GM19238 (cell line): ENCODE data around the gene OPHN1.
"Not testable (repeated sequence)": the region's sequence is repeated elsewhere in the genome, so short reads cannot be mapped to it uniquely, and the experiment has no call there.

Source experiments
- DNase-seq: peaks from one replicate; pipeline ENCODE4 v3.0.0; 2011; ENCODE audit warnings: low spot score; ENCODE audit not compliant: insufficient read length

Gene OPHN1

DNA sequence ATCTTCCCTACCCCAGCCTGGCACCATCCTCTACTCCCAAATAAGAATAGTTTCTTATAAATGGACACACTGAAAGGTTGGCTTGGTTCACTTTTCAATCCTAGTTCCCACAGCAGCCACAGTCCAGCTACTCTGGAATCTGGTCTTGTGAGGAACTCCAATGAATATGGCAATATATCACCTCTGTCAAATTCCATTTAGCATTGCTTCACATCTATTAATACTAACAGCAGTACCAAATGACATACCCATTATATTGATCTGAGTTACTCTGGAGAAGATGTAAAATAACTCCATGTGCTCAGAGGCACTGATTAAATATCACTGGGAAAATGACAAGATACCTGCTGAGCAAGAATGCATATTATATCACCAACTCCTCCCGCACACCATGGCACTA, 8.6 kb downstream of the OPHN1 start:
- no peak for DNase-seq

DNA sequence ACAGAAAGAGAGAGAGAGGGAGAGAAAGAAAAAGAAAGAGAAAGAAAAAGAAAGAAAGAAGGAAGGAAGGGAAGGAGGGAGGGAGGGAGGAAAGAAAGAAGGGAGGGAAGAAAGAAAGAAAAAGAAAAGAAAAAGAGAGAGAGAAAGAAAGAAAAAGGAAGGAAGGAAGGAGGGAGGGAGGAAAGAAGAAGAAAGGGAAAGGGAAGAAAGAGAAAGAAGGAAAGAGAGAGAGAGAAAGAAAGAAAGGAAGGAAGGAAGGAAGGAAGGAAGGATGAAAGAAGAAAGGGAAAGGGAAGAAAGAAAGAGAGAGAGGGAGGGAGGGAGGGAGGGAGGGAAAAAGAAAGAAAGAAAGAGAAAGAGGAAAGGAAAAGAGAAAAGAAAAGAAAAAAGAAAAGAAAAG, 10.8 kb downstream of the OPHN1 start:
- DNase-seq = no peak

DNA sequence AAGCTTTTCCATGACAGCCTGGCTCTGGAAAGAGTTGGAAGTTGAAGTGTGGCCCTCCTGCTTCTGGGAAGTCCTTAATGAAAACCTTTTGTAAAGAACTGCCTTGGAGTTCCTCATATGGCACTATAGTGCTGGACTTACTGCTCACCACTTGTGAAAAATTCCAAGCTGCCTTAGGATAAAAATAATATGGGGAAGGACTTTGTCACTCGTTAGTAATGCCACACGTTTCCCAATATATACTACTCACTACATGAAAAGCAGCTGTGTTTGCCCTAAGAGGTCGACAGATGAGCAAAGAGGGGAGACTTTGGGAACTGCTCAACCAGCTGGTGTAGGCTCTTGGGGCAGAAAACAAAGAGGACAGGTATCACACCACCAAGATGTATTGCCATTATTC, 11.7 kb downstream of the OPHN1 start:
- no peak for DNase-seq

DNA sequence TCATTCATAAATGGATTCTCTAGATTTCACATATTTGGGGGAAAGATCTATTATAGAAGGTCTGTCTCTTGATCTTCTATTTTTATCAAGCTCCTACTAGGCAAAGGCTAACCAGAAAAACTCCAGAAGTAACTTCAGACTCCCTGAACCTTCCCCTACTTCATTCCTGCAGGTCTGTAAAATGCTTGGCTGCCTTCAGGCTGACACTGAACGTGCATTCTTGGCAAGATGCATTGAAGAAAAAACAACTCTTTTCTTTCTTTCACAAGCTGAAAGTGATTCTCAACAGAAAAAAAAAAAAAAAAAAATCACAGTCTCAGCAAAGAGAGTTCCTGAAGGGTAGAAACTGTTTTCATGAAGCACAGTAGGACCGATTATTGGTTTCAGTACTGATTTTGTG, 12.7 kb downstream of the OPHN1 start:
- no peak for DNase-seq

DNA sequence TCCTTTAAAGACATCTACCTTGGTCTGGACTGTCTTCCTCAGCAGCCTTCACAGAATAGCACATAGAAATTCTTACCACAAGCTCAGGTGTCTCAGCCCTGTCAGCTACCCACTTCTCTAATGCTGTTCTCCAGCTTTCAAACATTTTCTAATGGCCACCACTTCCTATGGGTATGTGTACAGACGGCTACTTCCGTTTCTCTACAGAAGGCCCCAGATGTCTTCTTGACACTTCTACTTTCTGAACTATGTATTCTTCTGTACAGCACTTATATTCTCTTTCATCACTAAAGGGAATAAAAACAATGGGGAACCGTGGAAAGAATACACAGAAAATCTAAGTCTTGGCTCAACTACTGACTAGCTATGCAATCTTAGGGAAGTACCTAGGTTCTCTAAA, 13.3 kb downstream of the OPHN1 start:
- DNase-seq = no peak

DNA sequence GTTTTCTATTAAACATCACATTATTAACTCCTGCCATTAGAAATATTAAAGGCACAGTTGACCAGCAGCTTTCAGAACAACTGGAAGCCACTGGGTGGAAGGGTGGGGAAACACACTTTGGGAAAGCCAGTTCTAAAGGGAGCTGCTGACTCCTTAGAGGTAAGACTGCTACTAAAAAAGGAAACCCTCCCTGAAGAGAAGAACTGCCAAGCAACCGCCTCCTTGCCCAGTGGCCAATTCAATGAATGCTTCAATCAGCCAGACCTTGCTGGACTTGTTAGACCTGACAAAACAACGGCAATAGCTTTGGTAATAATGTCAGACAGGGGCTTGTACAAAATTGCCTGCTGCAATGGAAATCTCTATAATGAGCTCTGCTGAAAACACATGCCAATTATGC, 15.6 kb downstream of the OPHN1 start:
- DNase-seq = no peak

DNA sequence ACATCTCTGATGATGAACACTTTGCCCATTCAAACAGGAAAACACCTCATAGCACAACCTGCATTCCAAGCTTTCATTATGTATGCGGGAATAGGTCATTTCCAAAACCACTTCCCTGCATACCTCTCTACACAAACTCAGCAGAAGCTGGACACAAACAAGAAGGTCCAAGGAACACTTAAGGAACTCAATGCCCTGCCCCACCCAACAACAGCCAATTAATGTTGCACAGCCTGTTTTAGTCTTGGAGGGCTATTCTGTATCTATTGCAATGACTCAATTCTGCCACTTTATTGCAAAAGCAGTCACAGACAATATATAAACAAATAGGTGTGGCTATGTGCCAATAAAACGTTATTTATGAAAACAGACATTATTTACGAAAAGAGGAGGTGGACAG, 16.7 kb downstream of the OPHN1 start:
- no peak for DNase-seq

DNA sequence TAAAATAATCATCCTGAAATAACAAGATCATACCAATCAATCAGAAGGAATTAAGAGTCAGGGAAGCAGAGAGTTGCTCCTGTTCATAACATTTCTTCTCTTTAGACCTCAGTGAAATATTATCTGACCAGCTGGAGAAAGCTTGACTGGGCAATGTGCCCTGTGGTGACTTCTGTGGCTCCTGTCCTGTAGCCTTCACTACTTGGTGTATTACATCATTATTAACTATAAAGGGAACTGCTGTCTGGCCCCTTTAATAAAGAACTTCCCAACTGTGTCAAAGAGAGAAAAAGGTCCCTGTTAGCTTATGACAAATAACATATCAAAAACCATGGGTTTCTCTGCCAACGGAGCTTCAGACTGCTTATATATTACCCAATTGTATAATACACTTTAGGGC, 18.0 kb downstream of the OPHN1 start:
- no peak for DNase-seq

DNA sequence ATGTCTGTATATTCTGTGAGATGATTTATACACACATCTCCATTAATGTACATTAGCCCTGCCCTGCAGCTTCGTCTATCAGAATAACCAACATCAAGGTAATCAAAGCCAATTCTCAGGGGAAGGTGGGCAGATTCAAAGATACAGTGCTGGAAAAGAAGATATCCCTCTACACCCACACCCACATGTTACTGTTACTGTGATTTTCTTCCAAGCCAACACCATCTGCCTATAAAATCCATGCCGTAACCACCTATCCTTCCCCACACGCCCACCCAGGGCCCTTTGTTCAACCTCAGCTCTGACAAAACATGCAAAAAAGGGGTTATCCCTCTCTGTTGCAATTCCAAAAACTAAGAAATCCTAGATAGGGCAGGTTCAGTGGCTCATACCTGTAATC, 20.0 kb downstream of the OPHN1 start:
- no peak for DNase-seq

DNA sequence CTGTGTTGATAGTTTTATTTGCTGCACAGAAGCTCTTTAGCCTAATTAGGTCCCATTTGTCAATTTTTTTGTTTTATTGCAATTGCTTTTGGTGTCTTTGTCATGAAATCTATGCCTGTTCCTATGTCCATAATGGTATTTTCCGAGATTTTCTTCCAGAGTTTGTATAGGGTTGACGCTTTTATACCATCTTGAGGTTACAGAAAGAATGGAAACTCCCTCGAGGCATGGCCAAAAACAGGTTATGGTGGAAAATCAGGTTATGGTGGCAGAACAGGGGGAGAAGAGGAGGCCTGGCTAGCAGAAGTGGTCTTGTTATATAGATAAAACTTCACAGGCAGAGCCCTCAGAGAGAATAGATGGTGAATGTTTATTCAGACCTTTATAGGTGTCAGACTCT, 21.6 kb downstream of the OPHN1 start:
- no peak for DNase-seq

DNA sequence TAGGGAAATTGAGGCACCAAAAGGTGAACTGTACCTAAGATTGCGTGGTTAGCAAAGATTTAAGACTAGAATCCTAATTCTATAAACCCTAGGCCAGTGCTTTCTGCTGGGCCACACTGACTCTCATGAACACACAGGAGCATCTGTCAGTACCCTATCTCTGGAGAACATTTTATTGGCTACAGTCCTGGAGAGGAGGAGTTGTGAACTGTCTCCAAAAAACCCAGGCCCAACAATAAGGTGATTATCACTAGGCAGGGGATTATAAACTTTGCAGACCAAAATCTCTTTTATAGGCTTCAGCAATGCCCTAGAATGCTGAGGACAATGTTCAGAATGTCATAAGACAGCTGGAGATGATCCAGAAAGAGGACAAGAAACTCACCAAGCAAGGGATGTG, 24.1 kb downstream of the OPHN1 start:
- no peak for DNase-seq

DNA sequence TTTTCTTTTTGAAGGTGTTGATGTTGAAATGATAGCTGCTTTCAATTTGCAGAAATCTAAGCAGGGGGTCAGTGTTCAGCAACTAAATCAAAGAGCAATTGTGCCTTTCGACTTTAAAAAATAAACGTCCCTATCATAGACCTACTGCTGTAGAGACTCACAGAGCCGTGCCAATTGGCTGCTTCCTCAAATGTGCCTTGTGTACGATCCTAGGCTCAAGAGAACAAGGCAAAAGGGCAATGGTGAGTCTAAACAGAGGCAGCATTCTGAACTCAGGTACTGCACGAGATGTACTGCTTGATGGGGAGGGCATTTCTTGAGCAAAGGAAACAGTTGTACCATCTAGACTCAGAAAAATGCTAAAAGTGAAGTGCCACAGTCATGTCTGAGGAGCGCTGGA, 29.8 kb downstream of the OPHN1 start:
- DNase-seq = no peak

DNA sequence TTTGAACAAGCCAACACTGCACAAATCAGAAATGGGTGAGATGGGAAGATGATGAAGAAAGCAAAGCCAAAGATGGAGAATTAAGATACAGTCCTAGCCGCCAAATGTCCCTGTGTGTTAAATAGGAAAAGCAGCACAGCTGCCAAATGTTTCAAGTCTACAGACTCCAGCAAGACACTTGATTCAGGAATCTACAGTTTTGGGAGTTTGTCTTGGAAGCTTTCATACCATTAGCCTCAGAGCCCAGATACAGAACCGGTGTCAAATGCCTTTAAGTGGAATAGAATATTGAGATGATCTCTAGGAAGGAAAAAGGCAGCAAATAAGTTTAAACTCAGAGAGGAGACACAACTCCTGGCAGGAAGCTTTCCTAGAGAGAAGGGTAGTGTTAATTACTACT, 30.3 kb downstream of the OPHN1 start:
- no peak for DNase-seq

DNA sequence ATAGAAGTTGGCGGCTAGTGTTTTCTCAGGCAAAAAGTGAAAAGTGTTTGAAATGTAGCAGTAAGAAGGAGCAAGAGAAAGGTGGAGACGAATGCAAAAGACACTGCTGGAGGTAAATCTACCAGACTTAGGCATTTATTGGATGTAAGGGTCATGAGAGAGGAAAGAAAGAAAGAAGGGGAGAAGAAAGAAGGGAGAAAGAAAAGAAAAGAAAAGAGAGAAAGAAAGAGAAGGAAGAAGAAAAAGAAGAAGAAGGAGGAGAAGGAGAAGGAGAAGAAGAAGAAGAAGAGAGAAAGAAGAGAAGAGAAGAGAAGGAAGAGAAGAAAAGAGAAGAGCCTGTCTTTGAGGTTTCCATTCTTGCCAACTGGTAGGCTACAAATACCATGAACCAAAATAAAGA, 31.2 kb downstream of the OPHN1 start:
- no peak for DNase-seq

DNA sequence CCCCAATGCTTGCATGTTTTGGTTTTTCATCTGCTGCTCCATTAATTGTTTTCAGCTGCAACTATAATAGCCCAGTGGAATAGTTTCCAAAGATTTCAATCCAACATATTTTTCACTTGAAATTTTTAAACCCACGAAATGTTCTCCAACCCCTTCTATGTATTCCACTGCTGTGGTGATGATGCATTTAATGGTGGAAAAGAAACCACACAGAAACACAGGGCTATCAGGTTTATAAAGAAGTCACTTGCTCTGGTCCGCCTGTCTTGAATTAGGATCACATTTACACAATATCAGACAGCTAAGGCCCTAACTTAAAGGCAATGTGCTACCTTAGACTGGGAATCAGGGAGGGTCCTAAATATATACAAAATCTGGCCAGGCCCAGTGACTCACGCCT, 35.0 kb downstream of the OPHN1 start:
- no peak for DNase-seq

DNA sequence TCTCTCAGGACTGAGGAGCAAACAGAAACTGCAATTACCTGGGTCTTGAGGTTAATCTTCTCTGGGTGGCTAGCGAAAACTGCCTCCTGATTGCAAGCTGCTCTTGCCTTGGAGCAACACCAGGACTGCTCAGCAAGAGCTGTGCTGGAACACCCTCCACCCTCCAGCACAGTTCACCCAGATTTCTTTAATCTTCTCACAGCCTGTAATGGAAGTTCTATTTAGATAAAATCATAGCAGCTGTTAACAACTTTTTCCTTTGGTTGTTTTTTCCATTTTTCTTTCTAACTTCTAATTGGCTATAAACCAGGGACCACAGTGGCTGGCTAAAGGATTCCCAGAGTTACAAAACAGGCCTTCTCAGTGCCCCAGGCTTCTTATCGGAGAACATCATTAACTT, 36.3 kb downstream of the OPHN1 start:
- DNase-seq = no peak

DNA sequence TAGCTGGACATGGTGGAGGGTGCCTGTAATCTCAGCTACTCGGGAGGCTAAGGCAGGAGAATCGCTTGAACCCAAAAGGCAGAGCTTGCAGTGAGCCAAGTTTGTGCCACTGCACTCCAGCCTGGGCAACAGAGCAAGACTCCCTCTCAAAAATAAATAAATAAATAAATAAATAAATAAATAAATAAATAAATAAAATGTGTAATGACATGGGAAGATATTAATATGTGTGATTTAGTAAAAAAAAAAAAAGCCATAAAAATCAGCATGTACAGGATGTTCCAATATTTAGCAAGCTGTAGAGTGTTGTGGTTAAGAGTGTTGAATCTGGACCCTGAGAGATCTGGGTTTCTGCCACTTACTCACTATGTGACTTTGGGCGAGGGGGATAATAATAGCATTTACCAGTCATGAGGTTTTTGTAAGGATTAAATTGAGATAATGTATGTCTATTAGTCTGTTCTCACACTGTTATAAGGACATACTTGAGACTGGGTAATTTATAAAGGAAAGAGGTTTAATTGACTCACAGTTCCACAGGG, 43.8 kb downstream of the OPHN1 start:
- not testable (repeated sequence) for DNase-seq

DNA sequence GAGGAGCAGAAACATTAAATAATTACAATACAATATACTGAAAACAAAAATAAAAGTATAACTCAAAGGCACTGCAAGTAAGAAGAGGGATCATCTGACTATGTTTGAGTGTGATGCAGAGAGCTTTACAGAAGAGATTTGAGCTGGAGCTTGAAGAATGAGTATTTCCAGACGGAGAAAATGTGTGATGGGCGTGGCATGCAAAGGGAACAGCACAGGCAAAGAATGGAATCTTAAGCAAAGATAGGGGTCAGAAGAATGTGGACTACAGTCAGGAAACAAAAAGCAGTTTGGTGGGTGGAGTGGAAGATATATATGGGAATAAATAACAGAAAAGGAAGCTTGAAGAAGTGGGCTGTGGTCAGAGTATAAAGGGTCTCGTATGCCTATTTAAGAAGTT, 45.5 kb downstream of the OPHN1 start:
- no peak for DNase-seq

DNA sequence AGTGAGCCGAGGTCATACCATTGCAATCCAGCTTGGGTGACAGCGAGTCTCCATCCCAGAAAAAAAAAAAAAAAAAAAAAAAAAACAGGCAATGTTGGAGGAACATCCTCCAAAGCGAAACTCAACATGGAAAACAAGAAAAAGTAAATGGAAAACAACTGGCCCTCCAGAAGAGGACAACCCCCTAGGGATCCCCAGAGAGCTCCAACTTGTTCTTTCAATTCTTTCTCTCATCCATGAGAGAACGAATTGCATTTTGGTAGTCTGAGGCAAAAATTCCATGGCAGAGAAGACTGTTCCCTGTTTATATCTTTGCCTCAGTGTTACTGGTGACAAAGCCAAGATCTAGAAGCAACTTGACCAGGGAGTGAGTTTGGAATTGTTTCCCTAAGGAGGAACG, 49.8 kb downstream of the OPHN1 start:
- DNase-seq = no peak

DNA sequence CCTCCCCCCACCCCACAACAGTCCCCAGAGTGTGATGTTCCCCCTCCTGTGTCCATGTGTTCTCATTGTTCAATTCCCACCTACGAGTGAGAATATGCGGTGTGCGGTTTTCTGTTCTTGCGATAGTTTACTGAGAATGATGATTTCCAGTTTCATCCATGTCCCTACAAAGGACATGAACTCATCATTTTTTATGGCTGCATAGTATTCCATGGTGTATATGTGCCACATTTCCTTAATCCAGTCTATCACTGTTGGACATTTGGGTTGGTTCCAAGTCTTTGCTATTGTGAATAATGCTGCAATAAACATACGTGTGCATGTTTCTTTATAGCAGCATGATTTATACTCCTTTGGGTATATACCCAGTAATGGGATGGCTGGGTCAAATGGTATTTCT, 55.7 kb downstream of the OPHN1 start:
- DNase-seq = not testable (repeated sequence)

DNA sequence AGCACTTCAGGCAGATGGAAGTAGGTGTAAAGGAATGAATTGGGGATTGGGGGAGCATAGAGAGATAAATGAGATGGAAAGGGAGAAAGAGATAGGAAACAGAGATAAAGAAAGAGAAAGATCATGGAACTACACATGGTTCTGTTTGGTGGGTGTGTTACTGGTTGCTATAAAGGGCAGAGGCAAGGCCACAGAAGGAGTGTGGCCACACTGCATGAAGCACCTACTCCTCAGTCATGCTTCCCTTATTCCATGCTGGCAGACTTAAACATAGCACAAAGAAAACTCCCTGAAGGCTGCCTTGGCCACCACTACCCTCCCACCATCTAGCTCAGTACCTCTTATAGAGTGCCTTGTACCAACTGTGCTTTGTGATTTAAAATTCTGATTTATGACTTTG, 56.9 kb downstream of the OPHN1 start:
- no peak for DNase-seq

DNA sequence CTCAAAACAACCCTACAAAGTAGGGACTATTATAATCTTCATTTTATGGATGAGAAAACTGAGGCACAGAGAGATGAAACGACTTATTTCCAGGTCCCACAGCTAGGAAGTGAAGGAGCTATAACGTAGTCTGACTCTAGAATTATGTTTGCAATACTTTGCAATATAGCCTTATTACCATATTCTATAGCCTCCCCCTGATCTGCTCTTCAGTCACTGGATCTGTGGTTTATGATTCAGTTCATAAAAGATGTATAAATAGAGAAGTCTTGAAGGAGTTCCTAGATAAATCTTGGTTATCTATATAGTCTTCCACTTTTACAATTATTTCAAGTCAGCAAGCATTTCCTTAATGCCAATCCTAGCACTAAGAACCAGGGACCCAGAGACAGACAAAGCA, 57.5 kb downstream of the OPHN1 start:
- no peak for DNase-seq

DNA sequence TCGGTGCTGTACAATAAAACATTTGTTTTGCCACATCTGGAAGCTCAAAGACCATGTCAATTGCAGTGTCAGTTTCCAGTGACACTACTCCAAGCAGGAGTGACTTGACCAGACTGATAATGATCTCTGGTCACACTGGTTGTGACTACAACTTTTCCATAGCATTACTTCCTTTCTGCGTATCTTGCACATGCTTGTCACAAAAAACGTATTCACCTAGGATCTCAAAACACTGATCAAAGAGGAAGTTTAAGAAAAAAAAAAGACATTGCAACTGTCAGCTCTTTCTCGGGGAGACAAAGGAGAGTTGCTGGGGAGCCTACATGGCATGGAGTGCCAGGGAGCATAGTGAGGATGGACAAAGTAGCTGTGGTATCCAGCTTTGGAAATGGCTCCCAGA, 60.6 kb downstream of the OPHN1 start:
- DNase-seq = no peak

DNA sequence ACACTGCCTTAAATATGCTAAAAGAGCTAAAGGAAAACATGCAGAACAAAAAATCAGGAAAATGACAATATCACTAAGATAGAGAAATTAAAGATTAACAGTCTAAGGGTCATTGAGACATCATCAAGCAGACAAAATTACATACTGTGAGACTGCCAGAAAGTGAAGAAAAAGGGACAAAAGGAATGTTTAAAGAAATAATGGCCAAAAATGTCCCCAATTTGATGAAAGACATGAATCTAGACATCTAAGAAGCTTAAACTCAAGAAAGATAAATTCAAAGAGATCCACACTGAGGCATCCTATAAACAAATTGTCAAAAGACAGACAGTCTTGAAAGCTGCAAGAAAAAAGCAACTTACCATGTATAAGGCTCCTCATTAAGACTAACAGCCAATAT, 63.7 kb downstream of the OPHN1 start:
- DNase-seq = no peak
